Ovary (tissue), 9 donors: Measurements from ENCODE around the gene RAPGEF2. TPM values are rescaled to one million over a fixed set of nuclear protein-coding genes. Genes with fewer than 3 reads are reported as not detected.

ENCODE experiments used
- DNase-seq, 5 donors: peaks; one replicate each; pipeline ENCODE4 v3.0.0-alpha.2; 2019 to 2020
- H3K27ac ChIP-seq, 2 donors: fragments of 200-600 bp; one replicate each; pipeline versions ENCODE4 v1.5.1 to v1.8.0; 2019 to 2022
- H3K27me3 ChIP-seq: fragments of 200-600 bp; one replicate; pipeline ENCODE4 v1.8.0; 2022
- H3K36me3 ChIP-seq: fragments of 200-600 bp; sonication (generic); one replicate; pipeline ENCODE4 v1.5.1; 2019
- H3K4me1 ChIP-seq: one replicate; pipeline ENCODE4 v1.8.1; 2013; ENCODE audit warnings: mild to moderate bottlenecking, moderate library complexity; ENCODE audit not compliant: insufficient read depth
- H3K4me3 ChIP-seq: fragments of 200-600 bp; sonication (generic); one replicate; pipeline ENCODE4 v1.5.1; 2017
- H3K9me3 ChIP-seq, 2 donors: fragments of 200-600 bp in 1 of 2; sonication (generic) in 1 of 2; one replicate each; pipeline versions ENCODE4 v1.5.1 to v1.8.1; 2013 to 2019; ENCODE audit warnings: mild to moderate bottlenecking in 1 of 2, moderate library complexity in 1 of 2
- CTCF ChIP-seq, 3 donors: fragments of 450-650 bp in 2 of 3; fragments of 200-600 bp in 1 of 3; IDR thresholded peaks; one replicate each; pipeline versions ENCODE4 v1.5.1 to v1.8.0; 2016 to 2022; ENCODE audit warnings: antibody characterized with exemption in 3 of 3, mild to moderate bottlenecking in 1 of 3
- EP300 ChIP-seq: sonication (generic); formaldehyde crosslinking; IDR thresholded peaks from one replicate; pipeline ENCODE4 v1.6.1; 2017; ENCODE audit warnings: antibody characterized with exemption
- POLR2A ChIP-seq: fragments of 450-650 bp; IDR thresholded peaks from one replicate; pipeline ENCODE4 v1.6.1; 2017; ENCODE audit warnings: antibody characterized with exemption, mild to moderate bottlenecking, moderate library complexity
- WGBS, 3 donors: extraction: QIAGEN DNeasy Blood & Tissue Kit in 1 of 3; methylation state at CpG; one replicate each; pipeline versions ENCODE4 v1.1.5 to v1.1.7; 2013 to 2017; 5-methylcytosine and 5-hydroxymethylcytosine counted together
- intact Hi-C, 4 donors: fragments of 100-400 bp; cut with DNase I; formaldehyde crosslinking; loops; one replicate each; pipeline versions ENCODE4 v1.11.0 to v1.15.1; 2022 to 2023
- polyA plus RNA-seq, 2 donors: library from polyadenylated mRNA; stranded (reverse); fragments of 200-250 nt in 1 of 2; fragments of 350-450 nt in 1 of 2; fragmentation: Illumina TruSeq in 1 of 2; extraction: RNeasy Lipid Tissue Mini Kit (QIAGEN cat#74804) in 1 of 2; gene quantifications; one replicate each; pipeline ENCODE4 v1.2.3, GENCODE V29; 2013 to 2014
- total RNA-seq, 7 donors: library from RNA; depleted of rRNA in 2 of 7; stranded (reverse); fragments of >200 nt in 2 of 7; fragmentation: NEBNext Ultra II Directional in 3 of 7; extraction: Animal tissue kit (Norgen Biotek cat#: 25700) in 3 of 7; gene quantifications; one replicate each; pipeline versions ENCODE4 v1.1.0 to v1.2.4, GENCODE V29; 2016 to 2023
- donor health status: DM: no; HTN: no; CAD: no; lungs with moderate emphysema.
- donor health status: DM: no; HTN: no; CAD: no.
- donor health status: Bipolar disorder and iron deficiency.
- donor health status: DM: yes; HTN: yes; CAD: no.
- donor health status: DM: no; HTN: no; CAD: no.
- donor health status: DM: yes; HTN: yes; CAD: no.

Gene RAPGEF2
- total and polyA plus RNA-seq, 9 donors = 11.5 to 46.5 (median 25.4) TPM

GRCh38 chr4:159395693-159396092 is 292.8 kb downstream of the RAPGEF2 start:
- Histone ChIP-seq H3K36me3 (no peaks in the 10 kb centered on the region), H3K27me3 (no peaks in the 10 kb centered on the region), H3K4me1 (no peaks in the 10 kb centered on the region), H3K9me3 (no peaks in the 10 kb centered on the region), H3K27ac (no peak overlapping the region), H3K4me3 (no peak overlapping the region)
- no peak for TF ChIP-seq EP300
- no peak for TF ChIP-seq CTCF (IDR thresholded peaks at IDR 0.05)
- TF ChIP-seq POLR2A = no peak
- 86 to 90% (median 90%) methylated on average over 2 of the region's 2 CpGs for WGBS, 3 donors
- DNase-seq = no peak
- intact Hi-C loops = no loop called here

DNA sequence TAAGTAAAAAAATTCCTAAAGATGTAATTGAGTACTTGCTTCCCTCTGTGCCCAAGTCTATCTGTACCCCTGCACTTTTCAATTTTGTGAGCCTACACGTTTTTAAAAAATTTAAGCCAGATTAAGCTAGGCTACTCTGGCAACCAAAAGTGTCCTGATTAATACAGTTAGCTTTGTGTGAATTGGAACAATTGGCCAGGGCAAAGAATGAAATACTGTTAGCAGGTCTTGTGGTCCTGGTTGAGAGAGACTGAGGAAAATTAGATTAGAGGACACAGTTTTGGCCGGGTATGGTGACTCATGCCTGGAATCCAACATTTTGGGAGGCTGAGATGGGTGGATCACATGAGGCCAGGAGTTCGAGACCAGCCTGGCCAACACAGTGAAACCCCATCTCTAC is 293.3 kb downstream of the RAPGEF2 start:
- Histone ChIP-seq H3K27me3 (no peaks in the 10 kb centered on the region), H3K9me3 (no peaks in the 10 kb centered on the region), H3K4me3 (no peak overlapping the region), H3K27ac (no peak overlapping the region), H3K4me1 (no peaks in the 10 kb centered on the region), H3K36me3 (no peaks in the 10 kb centered on the region)
- DNase-seq = no peak
- TF ChIP-seq EP300 = no peak
- no peak for TF ChIP-seq POLR2A
- TF ChIP-seq CTCF (IDR thresholded peaks at IDR 0.05) = no peak
- WGBS, 3 donors = 76 to 82% (median 79%) methylated on average over 3 of the region's 3 CpGs
- intact Hi-C loops = no loop called here

DNA sequence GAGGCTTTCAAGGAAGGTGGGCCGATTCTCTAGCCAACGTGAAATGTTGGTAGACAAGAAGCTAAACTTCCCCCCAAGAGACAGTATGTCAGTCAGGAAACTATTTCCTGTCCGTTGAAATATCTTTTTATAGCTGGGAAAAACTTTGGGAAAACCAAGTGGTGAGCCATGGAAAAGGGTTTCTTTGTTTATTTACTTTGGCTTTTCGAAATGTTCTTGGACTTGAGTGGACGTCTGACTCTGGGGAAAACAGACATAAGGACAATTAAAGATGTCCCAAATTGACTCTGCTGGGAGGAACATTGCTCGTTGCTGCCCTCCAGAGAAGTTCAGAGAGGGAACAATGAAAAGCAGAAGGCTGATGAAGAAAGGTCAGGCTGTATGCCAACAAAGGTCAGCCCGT is 295.4 kb downstream of the RAPGEF2 start:
- Histone ChIP-seq H3K4me1 (no peaks in the 10 kb centered on the region), H3K9me3 (no peaks in the 10 kb centered on the region), H3K27ac (no peak overlapping the region), H3K27me3 (no peaks in the 10 kb centered on the region), H3K36me3 (no peaks in the 10 kb centered on the region), H3K4me3 (no peak overlapping the region)
- TF ChIP-seq CTCF (IDR thresholded peaks at IDR 0.05) (no peak), POLR2A (no peak)
- DNase-seq = no peak
- 70 to 72% (median 71%) methylated on average over 7 of the region's 7 CpGs for WGBS, 3 donors
- intact Hi-C loops = no loop called here

DNA sequence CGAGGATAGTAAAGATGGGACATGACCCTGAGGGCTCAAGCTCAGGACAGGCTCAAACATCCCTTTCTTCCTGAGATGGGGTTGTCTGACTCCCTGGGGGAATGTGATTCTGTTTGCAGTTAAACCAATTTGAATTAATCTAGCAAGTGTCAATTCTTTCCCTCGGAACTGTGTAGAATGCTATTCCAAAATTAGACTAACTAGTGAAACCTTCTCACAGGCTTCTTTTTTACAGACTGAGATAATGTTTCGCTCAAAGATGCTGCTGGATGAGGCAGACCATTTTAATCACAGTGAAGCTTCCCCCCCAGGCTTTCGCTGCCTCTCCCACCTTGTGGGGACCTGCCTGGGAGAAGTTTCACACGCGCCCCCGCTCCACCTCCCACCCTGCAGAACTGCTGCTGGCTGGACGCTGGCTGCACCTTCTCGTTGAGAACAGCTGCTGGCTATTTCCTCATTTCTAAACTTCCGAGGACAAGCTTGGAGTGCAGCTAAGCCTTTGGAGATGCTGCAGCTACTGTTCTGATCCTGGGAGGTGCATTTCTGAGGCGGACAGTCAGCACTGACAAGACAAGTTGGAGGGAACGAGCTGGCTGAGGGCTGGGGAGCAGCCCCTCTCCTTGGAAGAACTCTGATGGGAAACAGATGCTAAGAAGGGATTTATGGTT is 297.8 kb downstream of the RAPGEF2 start:
- TF ChIP-seq EP300 = no peak
- no peak for TF ChIP-seq CTCF (IDR thresholded peaks at IDR 0.05)
- TF ChIP-seq POLR2A = no peak
- Histone ChIP-seq H3K27me3 (no peaks in the 10 kb centered on the region), H3K27ac (no peak overlapping the region), H3K9me3 (no peaks in the 10 kb centered on the region), H3K4me3 (no peak overlapping the region), H3K4me1 (no peaks in the 10 kb centered on the region), H3K36me3 (no peaks in the 10 kb centered on the region)
- no peak for DNase-seq
- intact Hi-C loops = no loop called here
- WGBS, 3 donors = 4 to 17% (median 8%) methylated on average over 12 of the region's 12 CpGs
